DND-41 (cell line): ENCODE data around the gene PKD1L1.

Experiments
- ATAC-seq: fragments of 200-7000 bp; cut with Tn5 transposase; 3 replicates; pipeline ENCODE4 v1.9.1; 2021; ENCODE audit warnings: low read depth; ENCODE audit not compliant: insufficient read depth
- DNase-seq: peaks from one replicate; pipeline ENCODE4 v3.0.0-alpha.2; 2020
- H2AFZ ChIP-seq: 2 replicates; pipeline ENCODE4 v1.6.0; 2012; ENCODE audit warnings: low read depth, low read length
- H3K27ac ChIP-seq: 2 replicates; pipeline ENCODE4 v1.5.1; 2012; ENCODE audit warnings: low read length, inconsistent platforms
- H3K27me3 ChIP-seq: fragments of 200-600 bp; sonication (generic); 2 replicates; pipeline ENCODE4 v1.6.0; 2012; ENCODE audit warnings: low read length, mild to moderate bottlenecking, inconsistent platforms; ENCODE audit not compliant: insufficient read depth, poor library complexity
- H3K36me3 ChIP-seq: 2 replicates; pipeline ENCODE4 v1.5.1; 2012; ENCODE audit warnings: low read length, inconsistent platforms; ENCODE audit not compliant: insufficient read depth
- H3K4me1 ChIP-seq: 2 replicates; pipeline ENCODE4 v1.5.1; 2012; ENCODE audit warnings: mild to moderate bottlenecking, low read length; ENCODE audit not compliant: insufficient read depth
- H3K4me2 ChIP-seq: 2 replicates; pipeline ENCODE4 v1.6.0; 2012; ENCODE audit warnings: mild to moderate bottlenecking, moderate library complexity, low read length, inconsistent platforms; ENCODE audit not compliant: insufficient read depth
- H3K4me3 ChIP-seq, 2 experiments: fragments of 200-600 bp in 1 of 2; shearing (Covaris generic) in 1 of 2; 2 replicates each; pipeline ENCODE4 v1.5.1; 2012 to 2016; ENCODE audit warnings: inconsistent platforms in 2 of 2, low read length in 2 of 2, mild to moderate bottlenecking in 2 of 2, low read depth in 1 of 2, moderate library complexity in 1 of 2
- H3K79me2 ChIP-seq: 2 replicates; pipeline ENCODE4 v1.6.0; 2012; ENCODE audit warnings: low read length, inconsistent platforms; ENCODE audit not compliant: insufficient read depth
- H3K9ac ChIP-seq: 2 replicates; pipeline ENCODE4 v1.6.0; 2012; ENCODE audit warnings: low read depth, mild to moderate bottlenecking, inconsistent platforms, low read length, moderate library complexity
- H3K9me3 ChIP-seq: 2 replicates; pipeline ENCODE4 v1.5.1; 2012; ENCODE audit warnings: low read length, moderate library complexity, mild to moderate bottlenecking, inconsistent platforms; ENCODE audit not compliant: insufficient read depth, severe bottlenecking
- H4K20me1 ChIP-seq: 2 replicates; pipeline ENCODE4 v1.6.0; 2012; ENCODE audit warnings: low read length; ENCODE audit not compliant: insufficient read depth
- CTCF ChIP-seq: IDR thresholded peaks from 2 replicates; pipeline ENCODE4 v1.5.1; 2012; ENCODE audit warnings: borderline replicate concordance, low read length, moderate library complexity, mild to moderate bottlenecking; ENCODE audit not compliant: poor library complexity, severe bottlenecking; ENCODE audit errors: extremely low read depth
- EZH2 ChIP-seq: IDR thresholded peaks from 3 replicates; pipeline ENCODE4 v1.6.1; 2012; ENCODE audit warnings: borderline replicate concordance, low read depth, mild to moderate bottlenecking, moderate library complexity, low read length, inconsistent platforms; ENCODE audit not compliant: severe bottlenecking

The PKD1L1 gene

GRCh38 chr7:47936323-47936722 is 11.9 kb downstream of the PKD1L1 start:
- Histone ChIP-seq H3K79me2 (no peaks in the 10 kb centered on the region), H3K36me3 (no peaks in the 10 kb centered on the region), H3K27ac (no peak overlapping the region), H3K4me1 (no peaks in the 10 kb centered on the region), H3K4me2 (no peak overlapping the region), H3K4me3 (no peak overlapping the region), H4K20me1 (no peaks in the 10 kb centered on the region), H3K9ac (no peak overlapping the region), H3K9me3 (no peaks in the 10 kb centered on the region), H2AFZ (no peak overlapping the region), H3K27me3 (no peaks in the 10 kb centered on the region)
- DNase-seq (no peak), ATAC-seq (no peak)
- no peak for TF ChIP-seq CTCF
- no peak for TF ChIP-seq EZH2

DNA sequence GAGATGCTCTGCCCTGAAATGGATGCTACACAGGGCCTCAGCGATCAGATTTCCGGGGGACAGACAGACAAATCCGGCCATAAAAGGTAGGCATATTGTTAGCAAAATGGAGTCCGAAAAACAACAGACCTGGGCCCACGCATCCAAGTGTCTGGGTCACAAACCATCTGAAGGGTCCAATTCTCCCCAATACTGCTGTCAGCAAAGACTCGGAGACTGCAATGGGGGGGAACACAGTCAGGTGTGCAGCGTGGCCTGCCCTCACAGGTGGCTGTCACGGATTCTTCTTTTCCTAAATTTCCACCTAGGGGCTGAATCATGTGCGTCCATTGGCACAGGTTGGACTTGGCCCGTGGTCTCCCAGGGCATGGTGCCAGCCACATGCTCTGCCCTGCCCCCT is 12.9 kb downstream of the PKD1L1 start:
- Histone ChIP-seq H3K27ac (no peak overlapping the region), H2AFZ (no peak overlapping the region), H3K4me2 (no peak overlapping the region), H3K9me3 (peaks cover 3% of the 10 kb centered on the region), H3K9ac (no peak overlapping the region), H3K36me3 (no peaks in the 10 kb centered on the region), H3K79me2 (no peaks in the 10 kb centered on the region), H3K27me3 (no peaks in the 10 kb centered on the region), H3K4me3 (no peak overlapping the region), H4K20me1 (no peaks in the 10 kb centered on the region), H3K4me1 (no peaks in the 10 kb centered on the region)
- ATAC-seq (no peak), DNase-seq (no peak)
- TF ChIP-seq EZH2 (no peak), CTCF (no peak)

DNA sequence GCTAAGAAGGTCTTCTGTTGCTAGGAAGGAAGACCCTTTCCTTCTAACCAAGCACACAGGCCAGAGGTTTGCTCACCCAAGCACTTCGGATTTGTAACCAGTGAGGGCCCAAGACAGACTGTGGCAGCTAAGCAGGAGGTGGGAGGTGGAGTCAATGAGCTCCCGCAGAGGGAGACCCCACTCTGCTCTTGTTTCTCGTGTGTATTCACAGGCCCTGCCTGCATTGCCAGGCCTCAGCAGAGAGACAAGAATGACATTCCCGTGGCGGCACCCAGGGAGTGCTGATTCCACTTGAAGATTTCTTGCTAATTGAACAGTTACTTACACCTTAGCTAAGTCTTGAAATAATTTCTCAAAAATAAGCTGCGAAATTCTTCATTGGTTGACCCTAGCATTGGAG is 13.4 kb downstream of the PKD1L1 start:
- TF ChIP-seq CTCF (no peak), EZH2 (no peak)
- Histone ChIP-seq H3K27ac (no peak overlapping the region), H2AFZ (no peak overlapping the region), H4K20me1 (no peaks in the 10 kb centered on the region), H3K27me3 (no peaks in the 10 kb centered on the region), H3K36me3 (no peaks in the 10 kb centered on the region), H3K4me1 (no peaks in the 10 kb centered on the region), H3K9me3 (peaks cover 3% of the 10 kb centered on the region), H3K9ac (no peak overlapping the region), H3K79me2 (no peaks in the 10 kb centered on the region), H3K4me2 (no peak overlapping the region), H3K4me3 (no peak overlapping the region)
- DNase-seq = no peak
- no peak for ATAC-seq

DNA sequence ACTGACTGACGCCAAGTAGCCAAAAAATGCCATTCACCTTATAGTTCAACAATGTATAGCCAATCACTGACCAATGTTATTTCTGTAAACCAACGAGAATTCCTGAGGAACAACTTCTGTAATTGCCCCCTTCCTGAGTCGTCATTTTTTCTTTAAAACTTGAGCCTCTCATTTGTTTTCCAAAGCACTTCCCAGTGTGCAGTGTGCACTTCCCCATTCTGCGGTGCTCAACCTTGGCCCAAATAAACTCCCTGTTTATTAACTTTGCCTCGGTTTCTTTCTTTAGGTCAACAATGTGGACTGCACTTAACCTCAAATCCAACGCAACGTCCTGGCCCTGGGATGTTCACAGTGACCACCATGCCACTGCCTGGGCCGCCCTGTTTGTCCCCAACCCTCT is 15.1 kb downstream of the PKD1L1 start:
- Histone ChIP-seq H3K4me2 (no peak overlapping the region), H3K4me1 (no peaks in the 10 kb centered on the region), H2AFZ (no peak overlapping the region), H3K27ac (no peak overlapping the region), H3K79me2 (no peaks in the 10 kb centered on the region), H4K20me1 (no peaks in the 10 kb centered on the region), H3K36me3 (no peaks in the 10 kb centered on the region), H3K9ac (no peak overlapping the region), H3K9me3 (peaks cover 3% of the 10 kb centered on the region), H3K4me3 (no peak overlapping the region), H3K27me3 (no peaks in the 10 kb centered on the region)
- DNase-seq (no peak), ATAC-seq (no peak)
- TF ChIP-seq EZH2 (no peak), CTCF (no peak)
